ENCODE results near the gene CDH18.
"Not testable (repeated sequence)": the region's sequence is repeated elsewhere in the genome, so short reads cannot be mapped to it uniquely, and the experiment has no call there.

CDH18 gene

DNA sequence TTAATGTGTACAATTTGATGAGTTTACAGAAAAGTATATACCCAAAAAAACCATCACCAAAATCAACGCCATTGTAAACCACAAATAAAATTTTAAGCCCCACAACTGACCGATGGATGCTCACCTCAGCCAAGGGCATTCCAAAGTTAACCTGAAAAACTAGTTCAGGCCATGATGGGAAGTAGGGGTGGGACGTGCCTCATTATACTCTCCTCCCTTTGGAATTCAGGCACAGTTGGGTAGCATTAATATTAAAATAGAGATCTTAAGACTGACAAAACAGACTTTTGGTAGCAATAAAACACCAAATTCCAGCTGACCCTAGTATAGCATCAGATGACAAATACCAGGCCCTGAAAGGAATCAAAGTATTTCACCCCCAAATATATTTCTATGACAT is 129.0 kb downstream of the CDH18 start:
- no peak for DNase-seq (ENCODE audit: low spot score)

DNA sequence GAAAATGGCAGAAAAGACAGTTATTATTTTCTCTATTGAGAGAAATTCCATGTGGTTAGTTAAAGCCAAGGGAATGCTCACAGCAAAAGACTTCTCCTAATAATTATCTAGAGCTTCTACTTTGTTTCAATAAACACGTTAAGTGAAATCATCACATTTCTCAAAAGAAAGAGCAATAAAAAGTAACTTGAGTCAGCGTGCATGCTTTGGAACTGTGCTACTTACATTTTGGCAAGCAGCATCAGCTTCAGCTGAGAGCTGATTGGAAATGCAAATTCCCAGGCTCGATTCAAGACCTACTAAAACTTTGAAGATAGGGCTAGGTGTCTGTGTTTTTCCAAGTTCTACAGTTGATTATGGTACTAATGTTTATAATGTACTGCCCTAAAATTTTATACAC is 132.1 kb downstream of the CDH18 start:
- no peak for DNase-seq (ENCODE audit: low spot score)

GRCh38 chr5:19855453-19855852 is 132.5 kb downstream of the CDH18 start:
- no peak for DNase-seq (ENCODE audit: low spot score)

DNA sequence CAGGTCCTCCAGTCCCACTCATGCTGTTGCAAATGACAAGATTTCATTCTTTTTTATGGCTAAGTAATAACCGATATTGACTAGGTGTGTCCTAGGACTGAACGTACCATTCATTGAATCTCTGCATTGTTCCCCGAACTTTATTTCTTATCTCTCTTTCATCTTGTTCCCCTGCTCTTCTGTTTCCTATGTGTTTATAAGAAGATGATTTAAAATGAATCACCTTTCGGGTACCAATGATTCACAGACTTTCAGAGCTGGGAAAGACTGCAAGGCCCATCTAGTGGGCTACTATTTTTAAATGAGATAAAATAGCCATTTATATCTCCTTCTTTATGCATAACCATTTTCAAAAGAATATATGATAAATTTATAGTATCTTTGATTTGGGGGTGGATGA is 133.0 kb downstream of the CDH18 start:
- DNase-seq (ENCODE audit: low spot score) = no peak

DNA sequence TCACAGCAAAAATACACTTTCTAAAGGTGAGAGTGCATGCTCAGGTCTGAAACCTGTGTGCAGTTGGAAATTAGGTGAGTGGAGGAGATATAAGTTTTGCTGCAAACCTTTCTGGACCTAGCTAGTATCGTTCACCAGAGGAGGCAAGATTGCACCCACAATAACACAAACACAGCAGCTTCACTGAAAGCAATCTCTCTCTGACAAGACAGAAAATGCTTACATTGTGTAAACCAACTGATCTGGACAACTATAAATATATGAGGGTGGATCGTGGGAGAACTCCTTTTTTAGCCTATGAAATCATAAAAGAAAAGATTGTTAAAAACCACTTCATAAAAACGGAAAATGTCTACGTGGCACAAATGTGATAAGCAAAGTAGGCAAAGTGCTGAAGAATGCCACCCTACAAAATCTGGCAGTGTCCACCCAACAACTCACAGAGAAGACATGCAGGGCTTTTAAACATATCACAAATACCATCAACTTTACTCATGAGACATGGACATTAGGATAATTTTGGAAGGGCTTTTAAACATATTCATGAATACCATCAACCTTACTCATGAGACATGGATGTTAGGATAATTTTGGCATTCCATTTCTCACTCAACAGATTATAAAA is 134.3 kb downstream of the CDH18 start:
- DNase-seq (ENCODE audit: low spot score) = no peak

DNA sequence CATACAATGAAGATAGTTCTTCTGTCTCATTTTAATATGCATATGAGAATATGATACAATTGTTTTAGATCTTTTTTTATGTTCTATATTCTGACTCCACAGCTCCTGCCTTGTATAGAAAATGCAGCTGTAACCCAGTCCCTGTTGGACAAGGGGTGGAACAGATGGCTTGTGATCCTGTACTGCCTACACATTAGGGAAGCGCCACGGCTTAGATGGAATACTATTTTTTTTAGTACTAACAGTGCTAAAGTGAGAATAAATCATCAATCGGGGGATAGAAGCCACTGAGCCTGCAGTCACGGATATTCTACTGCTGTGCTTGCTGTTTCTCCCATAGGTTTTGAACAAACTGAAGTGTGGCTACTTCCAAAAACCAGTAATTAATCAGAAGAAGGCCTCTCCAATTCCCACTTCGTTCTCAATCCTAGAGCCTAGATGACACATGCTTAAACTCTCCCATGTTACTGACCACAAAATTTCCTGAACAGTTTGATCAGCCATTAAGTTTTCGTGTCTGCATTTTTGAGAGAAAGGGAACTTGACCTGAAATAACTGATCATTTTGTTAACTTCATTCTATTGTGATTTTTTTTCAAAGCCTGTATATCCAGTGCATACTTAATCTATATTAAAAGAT is 150.3 kb downstream of the CDH18 start:
- no peak for DNase-seq (ENCODE audit: low spot score)

DNA sequence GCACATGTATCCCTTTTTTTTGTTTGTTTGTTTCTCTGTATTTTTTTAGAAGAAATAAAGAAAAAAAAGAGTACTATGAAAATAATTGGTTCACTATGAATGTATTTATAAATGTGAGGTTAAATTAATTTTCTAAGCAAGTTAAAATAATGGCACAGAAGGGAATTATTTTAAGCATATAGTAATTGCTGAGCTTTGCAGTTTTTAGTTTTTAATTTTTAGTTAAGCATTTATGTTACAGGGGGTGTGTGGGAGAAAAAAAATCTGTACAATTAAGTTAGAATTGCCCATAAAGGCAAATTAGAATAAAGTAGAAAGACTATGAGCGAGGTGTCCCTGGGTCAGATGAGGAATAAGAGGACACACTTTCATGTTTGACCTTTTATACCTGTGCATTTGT is 152.6 kb downstream of the CDH18 start:
- DNase-seq (ENCODE audit: low spot score) = no peak

DNA sequence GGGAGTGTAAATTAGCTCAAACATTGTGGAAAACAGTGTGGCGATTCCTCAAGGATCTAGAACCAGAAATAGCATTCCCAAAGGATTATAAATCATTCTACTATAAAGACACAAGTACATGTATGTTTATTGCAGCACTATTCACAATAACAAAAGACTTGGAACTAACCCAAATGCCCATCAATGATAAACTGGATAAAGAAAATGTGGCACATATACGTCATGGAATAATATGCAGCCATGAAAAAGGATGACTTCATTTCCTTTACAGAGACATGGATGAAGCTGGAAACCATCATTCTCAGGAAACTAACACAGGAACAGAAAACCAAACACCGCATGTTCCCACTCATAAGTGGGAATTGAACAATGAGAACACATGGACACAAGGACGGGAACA is 175.3 kb downstream of the CDH18 start:
- DNase-seq (ENCODE audit: low spot score) = not testable (repeated sequence)

DNA sequence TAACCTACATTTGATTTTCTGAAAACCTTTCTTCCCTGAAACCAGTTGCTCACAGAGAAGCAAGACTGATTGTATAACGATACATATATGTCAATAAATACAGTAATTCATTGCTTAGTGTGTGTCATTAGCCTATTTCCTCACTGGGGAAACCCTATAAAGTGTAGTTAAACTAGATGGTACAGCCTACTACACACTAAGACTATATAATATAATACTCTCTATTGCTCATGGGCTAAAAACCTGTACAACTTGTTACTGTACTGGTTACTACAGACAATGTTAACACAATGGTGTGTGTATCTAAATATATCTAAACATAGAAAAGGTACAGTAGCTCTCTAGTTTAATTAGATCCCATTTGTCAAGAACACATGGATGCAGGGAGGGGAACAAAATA is 181.2 kb downstream of the CDH18 start:
- DNase-seq (ENCODE audit: low spot score) = no peak

- DNase-seq (ENCODE audit: low spot score) = no peak
Observed at GRCh38 chr5:19802686-19803085, 185.3 kb downstream of the CDH18 start.

GRCh38 chr5:19795218-19795617 is 192.8 kb downstream of the CDH18 start:
- no peak for DNase-seq (ENCODE audit: low spot score)

DNA sequence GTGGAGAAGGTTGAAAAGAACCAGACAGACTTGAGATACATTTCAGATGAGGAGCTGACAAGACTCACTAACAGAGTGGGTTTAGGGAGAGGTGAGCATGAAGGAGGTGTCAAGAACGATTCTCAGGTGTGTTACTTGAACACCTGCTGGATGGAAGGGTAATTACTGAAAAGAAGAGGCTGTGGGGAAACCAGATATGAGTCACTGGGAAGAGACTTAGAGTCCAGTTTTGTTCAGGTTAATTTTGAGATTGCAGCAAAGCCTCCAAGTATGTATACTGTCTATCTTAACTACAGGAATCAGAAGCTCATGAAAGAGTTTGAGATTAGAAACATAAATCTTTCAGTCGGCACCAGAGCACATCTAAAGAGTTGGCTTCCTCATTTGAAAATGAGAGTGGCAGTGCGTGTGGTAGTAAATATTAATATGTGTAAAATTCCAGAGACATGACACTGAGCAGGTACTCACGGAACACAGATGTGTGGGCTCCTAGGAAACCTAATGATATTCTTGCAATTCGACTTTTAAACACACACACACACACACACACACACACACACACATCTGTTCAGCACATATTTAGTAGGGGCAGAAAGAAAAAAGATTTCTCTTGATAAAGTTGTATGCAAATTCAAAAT is 197.1 kb downstream of the CDH18 start:
- DNase-seq (ENCODE audit: low spot score) = no peak

GRCh38 chr5:19782566-19782965 is 205.4 kb downstream of the CDH18 start:
- no peak for DNase-seq (ENCODE audit: low spot score)

DNA sequence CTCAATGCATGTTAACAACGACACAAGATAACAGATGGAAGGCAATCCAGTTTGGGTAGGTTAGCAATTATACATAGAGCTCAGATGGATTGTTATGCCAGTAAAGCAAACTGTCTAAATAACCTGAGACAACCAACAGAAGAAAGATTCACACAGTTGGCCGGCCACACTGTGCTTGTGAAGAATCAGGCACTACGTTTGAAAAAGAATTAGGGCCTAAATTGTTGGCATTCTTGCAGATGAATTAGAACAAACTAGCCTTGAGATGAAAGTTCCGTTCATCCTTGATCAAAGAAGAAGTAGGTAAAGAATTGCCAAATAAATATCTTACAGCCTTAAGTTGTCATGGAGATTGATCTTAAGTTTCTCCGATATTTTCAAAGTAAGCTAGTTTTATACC is 210.6 kb downstream of the CDH18 start:
- DNase-seq (ENCODE audit: low spot score) = no peak

DNA sequence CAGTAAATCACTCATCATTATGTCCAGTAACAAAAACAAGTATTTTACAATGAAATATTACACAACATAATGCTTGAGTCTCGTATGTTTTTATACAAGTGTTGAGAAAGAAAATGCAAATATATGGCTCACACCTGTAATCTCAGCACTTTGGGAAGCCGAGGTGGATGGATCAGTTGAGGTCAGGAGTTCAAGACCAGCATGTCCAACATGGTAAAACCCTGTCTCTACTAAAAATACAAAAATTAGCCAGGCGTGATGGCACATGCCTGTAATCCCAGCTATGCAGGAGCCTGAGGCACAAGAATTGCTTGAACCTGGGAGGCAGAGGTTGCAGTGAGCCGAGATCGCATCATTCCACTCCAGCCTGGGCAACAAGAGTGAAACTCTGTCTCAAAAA is 211.1 kb downstream of the CDH18 start:
- not testable (repeated sequence) for DNase-seq (ENCODE audit: low spot score)

GRCh38 chr5:19771174-19771835 is 216.7 kb downstream of the CDH18 start:
- no peak for DNase-seq (ENCODE audit: low spot score)

- no peak for DNase-seq (ENCODE audit: low spot score)
Observed at GRCh38 chr5:19770396-19770795, 217.6 kb downstream of the CDH18 start.

GRCh38 chr5:19767987-19768386 is 220.0 kb downstream of the CDH18 start:
- no peak for DNase-seq (ENCODE audit: low spot score)

DNA sequence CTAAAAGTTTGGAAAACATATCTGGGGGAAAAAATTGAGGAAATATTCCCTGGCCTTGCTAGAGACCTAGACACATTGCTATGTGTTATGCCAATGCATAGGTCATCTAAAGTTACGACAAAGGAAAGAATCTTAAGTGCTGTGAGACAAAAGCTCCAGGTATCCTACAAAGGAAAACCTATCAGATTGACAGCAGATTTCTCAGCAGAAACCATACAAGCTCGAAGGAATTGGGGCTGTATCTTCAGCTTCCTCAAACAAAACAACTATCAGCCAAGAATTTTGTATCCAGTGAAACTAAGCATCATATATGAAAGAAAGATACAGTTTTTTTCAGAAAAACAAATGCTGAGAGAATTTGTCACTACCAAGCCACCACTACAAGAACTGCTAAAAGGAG is 234.4 kb downstream of the CDH18 start:
- DNase-seq (ENCODE audit: low spot score) = no peak

DNA sequence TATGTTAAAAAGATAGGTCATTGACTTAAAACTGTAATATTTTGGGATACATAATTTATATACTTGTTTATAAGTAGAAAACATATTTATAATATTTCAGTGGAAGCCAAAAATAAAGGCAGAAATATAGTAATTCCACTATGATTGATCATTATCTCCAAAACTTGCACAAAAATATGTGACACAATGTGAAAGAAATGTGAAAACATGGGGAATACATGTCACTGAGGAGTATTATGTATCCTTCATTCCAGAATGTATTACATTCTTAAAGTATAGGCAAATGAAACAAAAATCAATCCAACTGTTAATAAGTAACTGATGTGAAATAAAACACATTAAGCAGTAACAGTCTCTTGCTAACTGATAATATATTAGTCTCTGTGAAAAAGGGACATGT is 236.7 kb downstream of the CDH18 start:
- DNase-seq (ENCODE audit: low spot score) = no peak

DNA sequence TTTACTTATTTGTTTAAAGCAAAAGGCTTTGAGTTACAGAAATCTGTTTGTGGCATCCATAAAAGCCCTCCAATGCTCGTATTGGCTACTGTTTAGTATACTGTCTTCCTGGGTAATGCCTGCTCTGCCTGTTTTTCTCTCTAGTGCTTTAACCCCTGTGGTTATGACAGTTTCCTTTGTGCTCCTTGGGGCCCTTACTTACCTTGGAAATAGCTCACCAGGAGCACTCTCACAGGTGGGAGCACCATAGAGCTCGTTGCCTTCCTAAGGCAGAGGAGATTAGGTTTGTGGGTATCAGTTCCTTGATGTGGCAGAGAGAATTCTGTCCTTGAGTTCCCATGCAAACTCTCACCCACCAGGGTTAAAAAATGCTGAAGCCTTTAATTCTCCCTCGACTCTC is 242.8 kb downstream of the CDH18 start:
- no peak for DNase-seq (ENCODE audit: low spot score)

DNA sequence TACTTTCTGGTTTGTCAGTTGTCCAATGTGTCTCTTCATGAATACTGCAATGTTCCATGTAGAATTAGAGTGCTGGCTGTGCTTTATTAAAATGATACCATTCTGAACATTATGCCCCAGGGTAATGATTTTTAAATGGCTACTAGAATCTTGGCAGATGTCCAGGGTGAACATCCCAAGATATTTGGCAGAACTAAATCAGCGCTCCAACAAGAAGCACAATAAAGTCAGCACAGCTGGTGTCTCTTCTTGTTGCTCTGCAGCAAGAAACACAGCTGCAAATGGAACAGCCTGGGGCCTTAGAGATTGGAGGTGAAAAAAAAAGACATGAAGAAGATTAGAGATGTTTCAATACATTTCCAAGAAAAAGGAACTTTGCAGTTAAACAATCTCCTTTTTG is 248.3 kb downstream of the CDH18 start:
- DNase-seq (ENCODE audit: low spot score) = no peak

DNA sequence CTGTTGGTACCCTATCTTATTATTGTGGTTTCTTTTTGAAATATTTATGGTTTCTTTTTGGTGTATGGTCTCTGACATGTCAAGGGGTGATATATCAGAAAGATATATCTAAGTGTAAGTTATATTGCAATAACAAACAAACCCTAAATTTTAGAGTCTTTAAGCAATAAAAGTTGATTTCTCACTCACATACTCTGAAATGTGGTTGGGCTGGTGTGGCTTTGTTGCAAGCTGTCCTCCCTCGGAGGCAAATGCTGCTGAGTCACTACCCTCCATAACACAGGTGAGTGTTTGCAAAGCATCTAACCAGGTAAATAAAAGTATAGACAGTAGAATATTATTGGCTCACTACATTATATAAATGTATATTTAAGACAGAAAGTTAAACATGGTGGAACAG is 253.2 kb downstream of the CDH18 start:
- DNase-seq (ENCODE audit: low spot score) = no peak

All from CD4-positive, alpha-beta T cell treated with Interleukin-6 at 100 ng/mL for 8 hours (primary cell).